Pancreas (tissue), 10 donors: ENCODE results near the gene INSIG2. TPM values are rescaled to one million over a fixed set of nuclear protein-coding genes. Genes with fewer than 3 reads are reported as not detected.

ENCODE experiments used
- ATAC-seq, 4 donors: fragments of 200-7000 bp; cut with Tn5 transposase; one replicate each; pipeline versions ENCODE4 v1.8.0 to v1.9.1; 2020; ENCODE audit warnings: mild to moderate bottlenecking in 4 of 4, moderate library complexity in 4 of 4
- DNase-seq, 6 donors: peaks; one replicate each; pipeline ENCODE4 v3.0.0-alpha.2; 2020
- FAIRE-seq: peaks from 2 replicates; lab custom pipeline; 2012; peaks lifted over from hg19 to GRCh38; lab: Jason Lieb, UNC
- H3K27ac ChIP-seq, 4 donors: fragments of 200-600 bp; sonication (generic); 1 replicate in 3 of 4; 2 replicates in 1 of 4; pipeline versions ENCODE4 v1.5.0 to v1.8.0; 2020
- H3K27me3 ChIP-seq, 4 donors: fragments of 200-600 bp; one replicate each; pipeline ENCODE4 v1.8.0; 2021
- H3K36me3 ChIP-seq, 3 donors: fragments of 200-600 bp; sonication (generic) in 1 of 3; one replicate each; pipeline versions ENCODE4 v1.5.0 to v1.8.0; 2020 to 2021
- H3K4me1 ChIP-seq, 3 donors: fragments of 200-600 bp; one replicate each; pipeline ENCODE4 v1.8.0; 2021
- H3K4me3 ChIP-seq, 4 donors: fragments of 200-600 bp; sonication (generic) in 2 of 4; one replicate each; pipeline versions ENCODE4 v1.5.0 to v1.8.0; 2020 to 2021
- H3K9me3 ChIP-seq, 4 donors: fragments of 200-600 bp; one replicate each; pipeline ENCODE4 v1.8.0; 2021
- CTCF ChIP-seq, 4 donors: fragments of 200-600 bp; sonication (generic) in 3 of 4; IDR thresholded peaks; one replicate each; pipeline versions ENCODE4 v1.5.0 to v1.8.0; 2021; ENCODE audit warnings: antibody characterized with exemption in 4 of 4
- WGBS, 2 donors: extraction: QIAGEN DNeasy Blood & Tissue Kit; methylation state at CpG; one replicate each; pipeline ENCODE4 v1.1.7; 2013; 5-methylcytosine and 5-hydroxymethylcytosine counted together
- intact Hi-C, 3 donors: fragments of 100-400 bp; cut with DNase I; formaldehyde crosslinking; loops; one replicate each; pipeline versions ENCODE4 v1.11.1 to v1.14.2; 2022
- polyA plus RNA-seq, 2 donors: library from polyadenylated mRNA; stranded (reverse); fragments of 200-250 nt; gene quantifications; one replicate each; pipeline ENCODE4 v1.2.3, GENCODE V29; 2013
- total RNA-seq, 6 donors: library from RNA; stranded (reverse); fragmentation: NEBNext Ultra II Directional in 4 of 6; extraction: Animal tissue kit (Norgen Biotek cat#: 25700) in 4 of 6; gene quantifications; one replicate each; pipeline versions ENCODE4 v1.2.1 to v1.2.4, GENCODE V29; 2021 to 2023
- donor health status: healthy with polysubstance abuse.
- donor health status: DM: no; HTN: no; CAD: no; lungs with moderate emphysema.
- donor health status: DM: no; HTN: no; CAD: no.
- donor health status: control.
- donor health status: control.
- donor health status: Bipolar disorder and iron deficiency.
- donor health status: DM: yes; HTN: yes; CAD: no.
- donor health status: DM: no; HTN: no; CAD: no.
- donor health status: DM: no; HTN: no; CAD: no.
- donor health status: DM: yes; HTN: yes; CAD: no.

Gene INSIG2
- total and polyA plus RNA-seq, 8 donors = 7.9 to 23.0 (median 14.2) TPM

GRCh38 chr2:118086024-118086633 is 2.1 kb upstream of the INSIG2 start:
- intact Hi-C loops = no loop called here
- TF ChIP-seq CTCF (IDR thresholded peaks at IDR 0.05) = no peak
- H3K27ac ChIP-seq = peak overlapping the region in 3 of 4 donors; percentile 2 to 94 (median 90)
- FAIRE-seq (no peak), DNase-seq (no peak), ATAC-seq (no peak)
- no peaks in the 10 kb centered on the region for H3K9me3 ChIP-seq
- H3K27me3 ChIP-seq = no peaks in the 10 kb centered on the region
- no peak overlapping the region for H3K4me3 ChIP-seq
- no peaks in the 10 kb centered on the region for H3K36me3 ChIP-seq
- H3K4me1 ChIP-seq = peaks cover 26 to 47% (median 34%) of the 10 kb centered on the region in 3 donors
- WGBS, 2 donors = 22 to 28% methylated on average over 3 of the region's 3 CpGs

- H3K4me1 ChIP-seq = peaks cover 20 to 50% (median 42%) of the 10 kb centered on the region in 3 donors
- ATAC-seq (peak; percentile 51 to 67 (median 56)), FAIRE-seq (no peak), DNase-seq (peak in 3 of 6 donors; percentile 18 to 31 (median 19))
- H3K27ac ChIP-seq = peak overlapping the region; percentile 10 to 94 (median 74)
- WGBS, 2 donors = 1 to 2% methylated on average over 11 of the region's 11 CpGs
- intact Hi-C loops = no loop called here
- no peaks in the 10 kb centered on the region for H3K27me3 ChIP-seq
- H3K36me3 ChIP-seq = no peaks in the 10 kb centered on the region
- H3K4me3 ChIP-seq = peak overlapping the region; percentile 57 to 89 (median 74)
- no peak for TF ChIP-seq CTCF (IDR thresholded peaks at IDR 0.05)
- H3K9me3 ChIP-seq = no peaks in the 10 kb centered on the region
Measured at GRCh38 chr2:118089139-118089800, 999 bp downstream of the INSIG2 start.

- intact Hi-C loops = no loop called here
- Histone ChIP-seq H3K36me3 (no peaks in the 10 kb centered on the region), H3K4me1 (peaks cover 8 to 45% (median 32%) of the 10 kb centered on the region in 3 donors), H3K27ac (peak overlapping the region in 3 of 4 donors; percentile 7 to 94 (median 90)), H3K4me3 (peak overlapping the region in 2 of 4 donors; percentile 79 to 89), H3K9me3 (no peaks in the 10 kb centered on the region), H3K27me3 (no peaks in the 10 kb centered on the region)
- 27 to 29% methylated on average over 5 of the region's 5 CpGs for WGBS, 2 donors
- ATAC-seq = no peak
- no peak for FAIRE-seq
- DNase-seq = no peak
- TF ChIP-seq CTCF (IDR thresholded peaks at IDR 0.05) = no peak
Measured at GRCh38 chr2:118090387-118091139, 2.3 kb downstream of the INSIG2 start.

- no peaks in the 10 kb centered on the region for H3K27me3 ChIP-seq
- peak overlapping the region in 2 of 4 donors; percentile 90 to 94 for H3K27ac ChIP-seq
- peaks cover 8 to 44% (median 29%) of the 10 kb centered on the region in 3 donors for H3K4me1 ChIP-seq
- no peak overlapping the region for H3K4me3 ChIP-seq
- ATAC-seq = no peak
- H3K9me3 ChIP-seq = no peaks in the 10 kb centered on the region
- no peak for DNase-seq
- intact Hi-C loops = no loop called here
- no peak for TF ChIP-seq CTCF (IDR thresholded peaks at IDR 0.05)
- WGBS, 2 donors = 40 to 48% methylated on average over 2 of the region's 2 CpGs
- no peak for FAIRE-seq
- no peaks in the 10 kb centered on the region for H3K36me3 ChIP-seq
Measured at GRCh38 chr2:118091140-118091478, 2.8 kb downstream of the INSIG2 start.
